Activated CD8-positive, alpha-beta T cell treated with anti-CD3 and anti-CD28 coated beads for 36 hours (primary cell): ENCODE results near the gene AUTS2. TPM values are rescaled to one million over a fixed set of nuclear protein-coding genes. Genes with fewer than 3 reads are reported as not detected.

Experiments used
- ATAC-seq: fragments of 200-7000 bp; cut with Tn5 transposase; one replicate; pipeline ENCODE4 v1.10.0; 2021; ENCODE audit warnings: mild to moderate bottlenecking, moderate library complexity
- CTCF ChIA-PET: fragments of 350-600 bp; sonication (Branson Sonifier 250); formaldehyde crosslinking; loops from one replicate; lab custom pipeline; 2021; ENCODE audit warnings: antibody characterized with exemption; lab: Charles Lee
- POLR2A ChIA-PET: fragments of 350-600 bp; sonication (Branson Sonifier 250); formaldehyde crosslinking; loops from one replicate; lab custom pipeline; 2021; ENCODE audit warnings: antibody characterized with exemption; lab: Charles Lee
- DNase-seq: peaks from one replicate; pipeline ENCODE4 v3.0.0-alpha.2; 2020
- H3K27ac Mint-ChIP-seq: one replicate; pipeline ENCODE4 v1.8.0; 2021; ENCODE audit warnings: mild to moderate bottlenecking, mixed read lengths
- H3K27me3 Mint-ChIP-seq: one replicate; pipeline ENCODE4 v1.8.0; 2021; ENCODE audit warnings: mixed read lengths
- H3K36me3 Mint-ChIP-seq: one replicate; pipeline ENCODE4 v1.8.0; 2021; ENCODE audit warnings: low read depth, mixed read lengths
- H3K4me1 Mint-ChIP-seq: one replicate; pipeline ENCODE4 v1.8.0; 2021; ENCODE audit warnings: low read depth, mixed read lengths
- H3K4me3 Mint-ChIP-seq: one replicate; pipeline ENCODE4 v1.8.0; 2021; ENCODE audit warnings: mild to moderate bottlenecking, moderate library complexity, mixed read lengths
- H3K9me3 Mint-ChIP-seq: one replicate; pipeline ENCODE4 v1.8.0; 2021; ENCODE audit warnings: mixed read lengths
- intact Hi-C: fragments of 100-400 bp; cut with micrococcal nuclease; formaldehyde crosslinking; loops from one replicate; pipeline ENCODE4 v1.10.0; 2022
- total RNA-seq, 2 experiments: library from RNA; stranded (reverse); gene quantifications; one replicate each; pipeline ENCODE4 v1.2.3, GENCODE V29; 2021
- TF ChIP-seq, protein P1 (sequence below): fragments of 200-600 bp; IDR thresholded peaks from one replicate; pipeline ENCODE4 v1.8.0; 2022; ENCODE audit warnings: antibody characterized with exemption, mild to moderate bottlenecking

AUTS2 gene
- total RNA-seq, 2 experiments from 2014 or later = 3.1 to 3.3 TPM

DNA sequence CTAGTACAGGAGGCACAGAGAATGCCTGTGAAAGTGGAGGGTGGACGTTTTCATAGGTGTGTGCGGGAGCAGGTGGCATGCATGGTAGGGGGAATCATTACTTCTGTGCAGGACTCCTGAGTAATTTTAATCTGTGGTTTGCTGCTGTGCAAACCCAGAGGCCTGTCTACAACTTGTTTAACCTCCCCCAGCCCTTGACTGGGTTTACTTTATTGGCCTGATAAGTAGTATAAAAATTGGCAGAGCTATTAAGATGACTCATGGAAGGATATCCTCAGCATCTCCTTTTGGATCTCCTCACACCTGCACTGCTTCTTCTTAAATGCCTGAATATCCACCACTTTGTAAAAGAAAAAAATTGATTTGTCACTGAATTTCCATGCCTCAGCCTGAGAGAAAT, 104.8 kb downstream of the AUTS2 start:
- H3K9me3 Mint-ChIP-seq = no peaks in the 10 kb centered on the region
- CTCF ChIA-PET = no interaction called here
- DNase-seq (no peak), ATAC-seq (no peak)
- POLR2A ChIA-PET = no interaction called here
- intact Hi-C loops = no loop called here
- no peaks in the 10 kb centered on the region for H3K4me1 Mint-ChIP-seq
- H3K27me3 Mint-ChIP-seq = no peaks in the 10 kb centered on the region
- H3K27ac Mint-ChIP-seq = no peak overlapping the region
- no peaks in the 10 kb centered on the region for H3K36me3 Mint-ChIP-seq
- TF ChIP-seq, protein P1, sequence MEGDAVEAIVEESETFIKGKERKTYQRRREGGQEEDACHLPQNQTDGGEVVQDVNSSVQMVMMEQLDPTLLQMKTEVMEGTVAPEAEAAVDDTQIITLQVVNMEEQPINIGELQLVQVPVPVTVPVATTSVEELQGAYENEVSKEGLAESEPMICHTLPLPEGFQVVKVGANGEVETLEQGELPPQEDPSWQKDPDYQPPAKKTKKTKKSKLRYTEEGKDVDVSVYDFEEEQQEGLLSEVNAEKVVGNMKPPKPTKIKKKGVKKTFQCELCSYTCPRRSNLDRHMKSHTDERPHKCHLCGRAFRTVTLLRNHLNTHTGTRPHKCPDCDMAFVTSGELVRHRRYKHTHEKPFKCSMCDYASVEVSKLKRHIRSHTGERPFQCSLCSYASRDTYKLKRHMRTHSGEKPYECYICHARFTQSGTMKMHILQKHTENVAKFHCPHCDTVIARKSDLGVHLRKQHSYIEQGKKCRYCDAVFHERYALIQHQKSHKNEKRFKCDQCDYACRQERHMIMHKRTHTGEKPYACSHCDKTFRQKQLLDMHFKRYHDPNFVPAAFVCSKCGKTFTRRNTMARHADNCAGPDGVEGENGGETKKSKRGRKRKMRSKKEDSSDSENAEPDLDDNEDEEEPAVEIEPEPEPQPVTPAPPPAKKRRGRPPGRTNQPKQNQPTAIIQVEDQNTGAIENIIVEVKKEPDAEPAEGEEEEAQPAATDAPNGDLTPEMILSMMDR = no peak
- no peak overlapping the region for H3K4me3 Mint-ChIP-seq

DNA sequence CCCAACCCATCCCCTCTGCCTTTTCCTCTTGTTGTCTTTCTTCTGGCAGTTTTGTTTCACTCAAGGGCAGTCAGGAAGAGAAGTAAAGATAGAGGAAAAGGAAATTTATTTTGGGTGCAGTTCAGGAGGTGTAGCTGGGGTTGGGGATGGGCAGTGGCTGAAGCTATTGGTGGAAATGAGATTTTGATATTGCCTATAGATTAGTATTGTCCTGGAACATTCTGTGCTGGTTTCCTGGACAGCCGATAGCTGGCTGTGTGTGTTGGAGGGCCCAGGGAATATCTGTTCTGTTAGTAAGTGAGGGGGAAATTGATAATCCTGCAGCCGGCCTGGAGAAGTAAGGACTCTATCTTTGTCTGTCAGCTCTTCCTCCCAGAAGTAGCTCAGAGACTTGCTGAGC, 107.8 kb downstream of the AUTS2 start:
- H3K4me1 Mint-ChIP-seq = no peaks in the 10 kb centered on the region
- no peak for ATAC-seq
- H3K4me3 Mint-ChIP-seq = no peak overlapping the region
- intact Hi-C loops = no loop called here
- no peaks in the 10 kb centered on the region for H3K36me3 Mint-ChIP-seq
- H3K27ac Mint-ChIP-seq = no peak overlapping the region
- CTCF ChIA-PET = no interaction called here
- no peak for DNase-seq
- POLR2A ChIA-PET = no interaction called here
- TF ChIP-seq, protein P1 = no peak
- no peaks in the 10 kb centered on the region for H3K9me3 Mint-ChIP-seq
- H3K27me3 Mint-ChIP-seq = no peaks in the 10 kb centered on the region

- POLR2A ChIA-PET = no interaction called here
- Mint-ChIP-seq H3K36me3 (no peaks in the 10 kb centered on the region), H3K4me3 (no peak overlapping the region), H3K27ac (no peak overlapping the region), H3K9me3 (no peaks in the 10 kb centered on the region), H3K27me3 (peaks cover 1% of the 10 kb centered on the region), H3K4me1 (no peaks in the 10 kb centered on the region)
- CTCF ChIA-PET = interaction anchor here (1.2 kb wide), 1 partner anchor 11 kb away, joined by 3 read pairs; no protein-coding TSS in a partner anchor
- intact Hi-C loops = no loop called here
- ATAC-seq (no peak), DNase-seq (no peak)
- TF ChIP-seq, protein P1 = no peak
Measured at GRCh38 chr7:69708857-69709256, 110.6 kb downstream of the AUTS2 start.

DNA sequence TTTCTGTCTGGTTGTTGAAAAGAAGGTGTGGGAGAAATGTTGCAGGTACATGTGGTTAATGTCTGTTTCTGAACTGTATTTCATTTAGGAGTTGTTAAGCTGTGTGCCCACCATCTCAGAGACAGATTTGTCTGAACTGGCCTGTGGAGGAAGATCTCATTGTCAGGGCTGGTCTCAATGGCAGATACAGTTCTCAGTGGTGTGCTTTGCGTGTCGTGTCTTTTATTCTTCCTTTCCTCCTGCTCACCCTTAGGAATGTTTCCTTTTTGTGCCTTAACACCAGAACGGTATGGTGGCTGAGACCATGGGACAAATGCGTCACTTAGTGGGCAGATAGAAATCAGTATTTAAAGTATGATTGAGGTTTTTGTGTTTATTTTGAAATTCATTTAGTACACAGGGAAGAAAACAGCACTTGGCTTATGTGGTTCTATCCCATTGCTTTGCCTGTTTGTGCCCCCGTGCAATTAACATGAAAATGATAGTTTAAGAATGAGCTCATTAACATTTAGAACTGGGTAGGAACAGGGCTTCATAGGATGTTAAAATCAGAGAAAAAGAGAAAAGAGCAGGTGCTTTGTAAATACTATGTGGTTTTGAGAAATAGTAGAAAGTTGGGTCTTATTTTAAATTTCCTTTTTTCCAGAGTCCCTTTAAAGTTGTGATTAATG, 112.6 kb downstream of the AUTS2 start:
- Mint-ChIP-seq H3K9me3 (no peaks in the 10 kb centered on the region), H3K36me3 (no peaks in the 10 kb centered on the region), H3K27ac (no peak overlapping the region), H3K4me1 (no peaks in the 10 kb centered on the region), H3K27me3 (peaks cover 6% of the 10 kb centered on the region), H3K4me3 (no peak overlapping the region)
- ChIA-PET CTCF (no interaction called here), POLR2A (no interaction called here)
- TF ChIP-seq, protein P1 = no peak
- ATAC-seq (no peak), DNase-seq (no peak)
- intact Hi-C loops = no loop called here

- no peaks in the 10 kb centered on the region for H3K9me3 Mint-ChIP-seq
- no peaks in the 10 kb centered on the region for H3K4me1 Mint-ChIP-seq
- H3K4me3 Mint-ChIP-seq = no peak overlapping the region
- H3K36me3 Mint-ChIP-seq = no peaks in the 10 kb centered on the region
- intact Hi-C loops = no loop called here
- no peak overlapping the region for H3K27ac Mint-ChIP-seq
- ChIA-PET CTCF (no interaction called here), POLR2A (no interaction called here)
- DNase-seq = no peak
- TF ChIP-seq, protein P1 = no peak
- ATAC-seq = no peak
- H3K27me3 Mint-ChIP-seq = peaks cover 8% of the 10 kb centered on the region
Measured at GRCh38 chr7:69714886-69715576, 116.8 kb downstream of the AUTS2 start.
